ENCODE measurements around the gene BIRC6. TPM values are rescaled to one million over a fixed set of nuclear protein-coding genes. Genes with fewer than 3 reads are reported as not detected.

BIRC6 gene
- total RNA-seq, 5 donors from 2014 or later (not counting 1 experiment from before 2014, with no cell fraction given), result 106 to 179 (median 121) TPM

DNA sequence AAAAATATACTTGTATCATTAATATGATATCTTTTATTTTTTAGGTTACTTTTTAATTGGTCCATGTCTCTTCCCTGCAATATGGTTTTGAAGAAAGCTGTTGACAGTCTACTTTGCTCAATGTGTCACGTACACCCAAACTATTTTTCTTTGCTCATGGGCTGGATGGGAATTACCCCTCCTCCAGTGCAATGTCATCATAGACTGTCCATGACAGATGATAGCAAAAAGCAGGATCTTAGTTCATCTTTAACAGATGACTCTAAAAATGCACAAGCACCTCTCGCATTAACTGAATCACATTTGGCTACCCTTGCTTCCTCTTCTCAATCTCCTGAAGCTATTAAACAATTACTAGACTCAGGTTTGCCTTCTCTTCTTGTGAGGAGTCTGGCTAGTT, 158.1 kb downstream of the BIRC6 start:
- peaks cover 3 to 77% of the 10 kb centered on the region in 2 donors for H3K36me3 ChIP-seq (ENCODE audit: control insufficient read depth in 2 of 2, extremely low read depth in 1 of 2, insufficient read depth in 1 of 2, low read length in 1 of 2)

DNA sequence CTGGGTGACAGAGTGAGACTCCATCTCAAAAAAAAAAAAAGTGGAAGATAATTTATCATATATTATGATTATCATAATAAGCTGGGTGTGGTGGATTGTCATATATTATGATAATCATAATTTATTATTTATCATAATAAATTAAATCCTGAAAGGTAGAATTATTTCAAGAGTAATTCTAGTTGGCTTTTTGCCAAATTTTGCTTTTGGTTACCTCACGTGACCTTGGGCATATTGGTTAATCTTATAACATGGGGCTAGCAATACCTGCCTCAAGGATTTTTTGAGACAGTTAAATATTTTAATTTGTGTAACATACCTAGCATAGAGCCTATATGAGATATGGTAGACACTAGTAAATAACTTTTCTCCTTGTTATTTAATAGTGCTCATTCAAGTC, 159.7 kb downstream of the BIRC6 start:
- CTCF ChIA-PET, result no interaction called here

More for the DNA sequence above, 158.1 kb downstream of the BIRC6 start:
- H3K27me3 Mint-ChIP-seq, result no peaks in the 10 kb centered on the region
- no peak overlapping the region for H3K27ac Mint-ChIP-seq
- DNase-seq (no peak), ATAC-seq (replicated peaks in 1 of 4) (no peak)
- peaks cover 65% of the 10 kb centered on the region for H3K36me3 Mint-ChIP-seq
- 100% methylated on average over 2 of the region's 2 CpGs for WGBS (ENCODE audit: insufficient coverage)
- no peak overlapping the region for H3K4me3 Mint-ChIP-seq
- ChIA-PET CTCF (no interaction called here), POLR2A (no interaction called here)
- no peaks in the 10 kb centered on the region for H3K9me3 ChIP-seq
- peaks cover 0 to 5% (median 0%) of the 10 kb centered on the region in 3 donors for H3K4me1 Mint-ChIP-seq
- no peaks in the 10 kb centered on the region for H3K9me3 Mint-ChIP-seq
- H3K4me1 ChIP-seq (ENCODE audit: control insufficient read depth in 1 of 2, extremely low read depth in 1 of 2, insufficient read depth in 2 of 2, low read length in 2 of 2), result no peaks in the 10 kb centered on the region
- H3K4me3 ChIP-seq (ENCODE audit: control insufficient read depth in 1 of 2, extremely low read depth in 1 of 2, low read length in 1 of 2), result no peak overlapping the region
- no peak overlapping the region for H3K27ac ChIP-seq (ENCODE audit: low read length)
- H3K27me3 ChIP-seq (replicated peaks in 1 of 2; ENCODE audit: control insufficient read depth in 2 of 2, extremely low read depth in 1 of 2, insufficient read depth in 2 of 2, low read length in 1 of 2), result no peaks in the 10 kb centered on the region

DNA sequence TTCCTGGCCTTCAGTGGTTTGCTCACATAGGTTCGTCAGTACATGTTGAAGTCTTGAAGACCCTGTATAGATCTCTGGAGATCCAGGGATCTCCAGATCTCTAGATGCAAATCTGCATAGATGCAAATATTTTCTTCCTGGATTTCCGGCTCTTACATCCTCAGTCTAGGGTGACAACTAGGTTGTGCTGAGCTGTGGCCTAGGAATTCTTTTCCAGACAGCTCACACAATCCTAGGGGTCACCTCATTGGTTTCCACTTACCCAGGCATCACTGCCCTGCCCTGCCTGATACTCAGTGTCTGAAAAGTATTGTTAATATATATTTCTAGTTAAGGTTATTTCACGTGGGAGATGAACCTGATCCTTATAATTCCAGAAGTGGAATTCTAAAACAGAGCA, 165.9 kb downstream of the BIRC6 start:
- no peak for DNase-seq
- Mint-ChIP-seq H3K27me3 (no peaks in the 10 kb centered on the region), H3K4me3 (no peak overlapping the region), H3K27ac (no peak overlapping the region), H3K4me1 (peaks cover 0 to 2% (median 0%) of the 10 kb centered on the region in 3 donors), H3K36me3 (peaks cover 61% of the 10 kb centered on the region), H3K9me3 (no peaks in the 10 kb centered on the region)
- ATAC-seq (replicated peaks in 1 of 4), result no peak
- CTCF ChIA-PET, result no interaction called here
- H3K9me3 ChIP-seq, result no peaks in the 10 kb centered on the region
- H3K4me3 ChIP-seq (ENCODE audit: control insufficient read depth in 1 of 2, extremely low read depth in 1 of 2, low read length in 1 of 2), result no peak overlapping the region
- no peaks in the 10 kb centered on the region for H3K4me1 ChIP-seq (ENCODE audit: control insufficient read depth in 1 of 2, extremely low read depth in 1 of 2, insufficient read depth in 2 of 2, low read length in 2 of 2)
- WGBS (ENCODE audit: insufficient coverage), result 89% methylated on average over 1 of the region's 3 CpGs
- H3K27ac ChIP-seq (ENCODE audit: low read length), result no peak overlapping the region
- POLR2A ChIA-PET, result no interaction called here
- H3K36me3 ChIP-seq (ENCODE audit: control insufficient read depth in 2 of 2, extremely low read depth in 1 of 2, insufficient read depth in 1 of 2, low read length in 1 of 2), result peaks cover 15 to 67% of the 10 kb centered on the region in 2 donors
- no peaks in the 10 kb centered on the region for H3K27me3 ChIP-seq (replicated peaks in 1 of 2; ENCODE audit: control insufficient read depth in 2 of 2, extremely low read depth in 1 of 2, insufficient read depth in 2 of 2, low read length in 1 of 2)

More for the DNA sequence above, 159.7 kb downstream of the BIRC6 start:
- Mint-ChIP-seq H3K4me3 (no peak overlapping the region), H3K36me3 (peaks cover 66% of the 10 kb centered on the region), H3K9me3 (no peaks in the 10 kb centered on the region), H3K4me1 (no peaks in the 10 kb centered on the region), H3K27me3 (no peaks in the 10 kb centered on the region), H3K27ac (no peak overlapping the region)
- WGBS (ENCODE audit: insufficient coverage), result no CpG with 5 or more reads among the region's 1 CpG
- POLR2A ChIA-PET, result interaction anchor here in 1 of 2 donors (0.6 kb wide), 1 partner anchor 290 kb away, joined by 3 read pairs; no protein-coding TSS in a partner anchor
- Histone ChIP-seq H3K36me3 (ENCODE audit: control insufficient read depth in 2 of 2, extremely low read depth in 1 of 2, insufficient read depth in 1 of 2, low read length in 1 of 2) (peaks cover 7 to 77% of the 10 kb centered on the region in 2 donors), H3K27me3 (replicated peaks in 1 of 2; ENCODE audit: control insufficient read depth in 2 of 2, extremely low read depth in 1 of 2, insufficient read depth in 2 of 2, low read length in 1 of 2) (no peaks in the 10 kb centered on the region), H3K4me3 (ENCODE audit: control insufficient read depth in 1 of 2, extremely low read depth in 1 of 2, low read length in 1 of 2) (no peak overlapping the region), H3K9me3 (no peaks in the 10 kb centered on the region), H3K27ac (ENCODE audit: low read length) (no peak overlapping the region), H3K4me1 (ENCODE audit: control insufficient read depth in 1 of 2, extremely low read depth in 1 of 2, insufficient read depth in 2 of 2, low read length in 2 of 2) (no peaks in the 10 kb centered on the region)
- ATAC-seq (replicated peaks in 1 of 4), result no peak
- no peak for DNase-seq

DNA sequence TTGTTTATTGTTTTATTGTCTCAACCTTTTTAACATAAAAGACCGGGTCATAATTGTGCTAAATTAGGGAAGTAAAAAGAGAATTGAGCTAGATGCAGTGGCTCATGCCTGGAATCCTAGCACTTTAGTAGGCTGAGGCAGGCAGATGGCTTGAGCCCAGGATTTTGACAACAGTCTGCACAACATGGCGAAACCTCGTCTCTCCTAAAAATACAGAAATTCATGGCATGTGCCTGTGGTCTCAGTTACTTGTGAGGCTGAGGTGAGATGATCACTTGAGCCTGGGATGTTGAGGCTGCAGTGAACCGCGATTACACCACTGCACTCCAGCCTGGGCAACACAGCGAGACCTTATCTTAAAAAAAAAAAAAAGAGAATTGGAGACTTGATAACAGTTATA, 166.9 kb downstream of the BIRC6 start:
- peaks cover 0 to 2% (median 0%) of the 10 kb centered on the region in 3 donors for H3K4me1 Mint-ChIP-seq

DNA sequence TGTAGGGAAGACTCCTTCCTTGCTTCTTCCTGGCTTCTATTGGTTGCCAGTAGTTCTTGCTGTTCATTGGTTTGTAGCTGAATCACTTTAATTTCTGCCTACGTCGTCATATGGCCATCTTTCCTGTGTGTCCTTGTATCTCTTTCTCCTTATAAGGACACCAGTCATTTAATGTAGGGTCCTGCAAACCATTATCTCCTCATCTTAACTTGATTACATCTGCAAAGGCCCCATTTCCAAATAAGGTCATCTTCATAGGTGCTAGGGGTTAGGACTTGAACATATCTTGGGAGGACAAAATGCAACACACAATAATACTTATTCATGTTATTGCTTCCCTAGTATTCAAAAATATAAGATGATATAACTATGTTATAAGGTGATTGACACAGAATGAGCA, 175.5 kb downstream of the BIRC6 start:
- Histone ChIP-seq H3K27ac (ENCODE audit: low read length) (no peak overlapping the region), H3K4me1 (ENCODE audit: control insufficient read depth in 1 of 2, extremely low read depth in 1 of 2, insufficient read depth in 2 of 2, low read length in 2 of 2) (no peaks in the 10 kb centered on the region), H3K36me3 (ENCODE audit: control insufficient read depth in 2 of 2, extremely low read depth in 1 of 2, insufficient read depth in 1 of 2, low read length in 1 of 2) (peaks cover 4 to 50% of the 10 kb centered on the region in 2 donors), H3K9me3 (no peaks in the 10 kb centered on the region), H3K27me3 (replicated peaks in 1 of 2; ENCODE audit: control insufficient read depth in 2 of 2, extremely low read depth in 1 of 2, insufficient read depth in 2 of 2, low read length in 1 of 2) (no peaks in the 10 kb centered on the region), H3K4me3 (ENCODE audit: control insufficient read depth in 1 of 2, extremely low read depth in 1 of 2, low read length in 1 of 2) (no peak overlapping the region)
- Mint-ChIP-seq H3K27ac (no peak overlapping the region), H3K27me3 (no peaks in the 10 kb centered on the region), H3K4me3 (no peak overlapping the region), H3K36me3 (peaks cover 77% of the 10 kb centered on the region), H3K9me3 (no peaks in the 10 kb centered on the region), H3K4me1 (peaks cover 4 to 17% (median 6%) of the 10 kb centered on the region in 3 donors)
- ChIA-PET POLR2A (no interaction called here), CTCF (no interaction called here)
- DNase-seq, result no peak
- ATAC-seq (replicated peaks in 1 of 4), result no peak
- no CpG with 5 or more reads among the region's 2 CpGs for WGBS (ENCODE audit: insufficient coverage)

More for the DNA sequence above, 166.9 kb downstream of the BIRC6 start:
- Mint-ChIP-seq H3K36me3 (peaks cover 59% of the 10 kb centered on the region), H3K9me3 (no peaks in the 10 kb centered on the region), H3K27ac (no peak overlapping the region), H3K4me3 (no peak overlapping the region), H3K27me3 (no peaks in the 10 kb centered on the region)
- POLR2A ChIA-PET, result no interaction called here
- H3K4me3 ChIP-seq (ENCODE audit: control insufficient read depth in 1 of 2, extremely low read depth in 1 of 2, low read length in 1 of 2), result no peak overlapping the region
- no peaks in the 10 kb centered on the region for H3K9me3 ChIP-seq
- peaks cover 15 to 65% of the 10 kb centered on the region in 2 donors for H3K36me3 ChIP-seq (ENCODE audit: control insufficient read depth in 2 of 2, extremely low read depth in 1 of 2, insufficient read depth in 1 of 2, low read length in 1 of 2)
- no peak overlapping the region for H3K27ac ChIP-seq (ENCODE audit: low read length)
- 100% methylated on average over 1 of the region's 6 CpGs for WGBS (ENCODE audit: insufficient coverage)
- ATAC-seq (replicated peaks in 1 of 4), result no peak
- no peaks in the 10 kb centered on the region for H3K27me3 ChIP-seq (replicated peaks in 1 of 2; ENCODE audit: control insufficient read depth in 2 of 2, extremely low read depth in 1 of 2, insufficient read depth in 2 of 2, low read length in 1 of 2)
- CTCF ChIA-PET, result no interaction called here
- DNase-seq, result no peak
- H3K4me1 ChIP-seq (ENCODE audit: control insufficient read depth in 1 of 2, extremely low read depth in 1 of 2, insufficient read depth in 2 of 2, low read length in 2 of 2), result no peaks in the 10 kb centered on the region

DNA sequence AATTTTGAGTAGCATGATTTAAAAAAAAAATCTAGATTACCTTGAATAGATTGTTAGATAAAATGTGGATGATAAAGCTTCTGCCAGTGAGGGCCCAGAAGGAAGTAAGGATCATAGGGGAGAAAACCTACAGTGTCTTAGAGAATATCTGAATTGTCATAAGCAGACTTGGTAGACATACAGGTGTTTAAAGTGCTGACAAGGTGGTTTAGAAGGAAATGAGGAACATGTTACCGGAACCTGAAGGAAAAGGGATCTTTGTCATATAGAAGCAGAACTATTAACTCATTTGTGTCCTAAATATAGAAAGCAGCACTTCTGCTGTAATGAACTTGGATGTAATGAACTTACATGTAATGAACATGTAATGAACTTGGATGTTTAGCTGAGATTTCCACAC, 176.1 kb downstream of the BIRC6 start:
- Mint-ChIP-seq H3K4me1 (peaks cover 4 to 17% (median 6%) of the 10 kb centered on the region in 3 donors), H3K27me3 (no peaks in the 10 kb centered on the region), H3K9me3 (no peaks in the 10 kb centered on the region), H3K4me3 (no peak overlapping the region), H3K36me3 (peaks cover 71% of the 10 kb centered on the region), H3K27ac (no peak overlapping the region)
- ATAC-seq (replicated peaks in 1 of 4), result no peak
- ChIA-PET CTCF (no interaction called here), POLR2A (no interaction called here)
- no peaks in the 10 kb centered on the region for H3K4me1 ChIP-seq (ENCODE audit: control insufficient read depth in 1 of 2, extremely low read depth in 1 of 2, insufficient read depth in 2 of 2, low read length in 2 of 2)
- H3K27ac ChIP-seq (ENCODE audit: low read length), result no peak overlapping the region
- no peaks in the 10 kb centered on the region for H3K27me3 ChIP-seq (replicated peaks in 1 of 2; ENCODE audit: control insufficient read depth in 2 of 2, extremely low read depth in 1 of 2, insufficient read depth in 2 of 2, low read length in 1 of 2)
- DNase-seq, result no peak
- peaks cover 4 to 46% of the 10 kb centered on the region in 2 donors for H3K36me3 ChIP-seq (ENCODE audit: control insufficient read depth in 2 of 2, extremely low read depth in 1 of 2, insufficient read depth in 1 of 2, low read length in 1 of 2)
- H3K9me3 ChIP-seq, result no peaks in the 10 kb centered on the region
- no peak overlapping the region for H3K4me3 ChIP-seq (ENCODE audit: control insufficient read depth in 1 of 2, extremely low read depth in 1 of 2, low read length in 1 of 2)
- WGBS (ENCODE audit: insufficient coverage), result no CpG with 5 or more reads among the region's 1 CpG

DNA sequence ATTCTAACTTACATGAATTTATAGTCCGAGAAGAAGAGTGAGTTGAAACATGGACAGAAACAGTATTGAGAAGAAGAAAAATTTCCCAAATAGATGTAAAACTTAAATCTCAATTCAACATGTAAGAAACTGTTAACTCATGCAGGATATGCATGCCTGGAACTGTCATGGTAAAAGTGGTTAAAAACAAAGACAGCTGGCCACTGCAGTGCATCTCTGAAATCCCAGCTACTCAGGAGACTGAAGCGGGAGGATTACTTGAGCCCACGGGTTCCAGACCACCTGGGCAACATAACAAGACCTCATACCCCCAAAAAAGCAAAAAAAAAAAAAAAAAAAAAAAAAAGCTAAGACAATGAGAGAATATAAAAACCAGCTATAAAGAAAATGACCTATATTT, 178.0 kb downstream of the BIRC6 start:
- no peak for ATAC-seq (replicated peaks in 1 of 4)
- Mint-ChIP-seq H3K27ac (no peak overlapping the region), H3K36me3 (peaks cover 59% of the 10 kb centered on the region), H3K4me3 (no peak overlapping the region), H3K9me3 (no peaks in the 10 kb centered on the region), H3K4me1 (peaks cover 11 to 17% (median 11%) of the 10 kb centered on the region in 3 donors), H3K27me3 (no peaks in the 10 kb centered on the region)
- H3K27me3 ChIP-seq (replicated peaks in 1 of 2; ENCODE audit: control insufficient read depth in 2 of 2, extremely low read depth in 1 of 2, insufficient read depth in 2 of 2, low read length in 1 of 2), result no peaks in the 10 kb centered on the region
- DNase-seq, result no peak
- H3K36me3 ChIP-seq (ENCODE audit: control insufficient read depth in 2 of 2, extremely low read depth in 1 of 2, insufficient read depth in 1 of 2, low read length in 1 of 2), result peaks cover 4 to 36% of the 10 kb centered on the region in 2 donors
- H3K4me1 ChIP-seq (ENCODE audit: control insufficient read depth in 1 of 2, extremely low read depth in 1 of 2, insufficient read depth in 2 of 2, low read length in 2 of 2), result no peaks in the 10 kb centered on the region
- ChIA-PET POLR2A (interaction anchor here (0.6 to 1.0 kb wide), 2 partner anchors 9 to 721 kb away, joined by 4 read pairs; no protein-coding TSS in a partner anchor), CTCF (interaction anchor here (0.6 to 0.7 kb wide), 5 partner anchors 13 to 1823 kb away, joined by 3 to 6 read pairs (median 4); no protein-coding TSS in a partner anchor)
- H3K4me3 ChIP-seq (ENCODE audit: control insufficient read depth in 1 of 2, extremely low read depth in 1 of 2, low read length in 1 of 2), result no peak overlapping the region
- H3K9me3 ChIP-seq, result no peaks in the 10 kb centered on the region
- no peak overlapping the region for H3K27ac ChIP-seq (ENCODE audit: low read length)
- WGBS (ENCODE audit: insufficient coverage), result no CpG with 5 or more reads among the region's 3 CpGs
